Spleen (tissue), 11 donors: ENCODE measurements around the gene TXNL4B. TPM values are rescaled to one million over a fixed set of nuclear protein-coding genes. Genes with fewer than 3 reads are reported as not detected.

Experiments
- DNase-seq: peaks from one replicate; pipeline ENCODE4 v3.0.0-alpha.2; 2020
- H3K27ac ChIP-seq, 8 donors: fragments of 200-600 bp; sonication (generic) in 7 of 8; 1 replicate in 4 of 8; 2 replicates in 4 of 8; pipeline versions ENCODE4 v1.5.0 to v1.8.0; 2016 to 2021; ENCODE audit warnings: inconsistent platforms in 4 of 8, mild to moderate bottlenecking in 4 of 8, moderate library complexity in 1 of 8
- H3K27me3 ChIP-seq, 7 donors: fragments of 200-600 bp; sonication (generic) in 6 of 7; replicated peaks in 1 of 7; 1 replicate in 4 of 7; 2 replicates in 3 of 7; pipeline versions ENCODE4 v1.5.0 to v1.8.0; 2016 to 2021; ENCODE audit warnings: inconsistent platforms in 3 of 7, mild to moderate bottlenecking in 1 of 7
- H3K36me3 ChIP-seq, 6 donors: fragments of 200-600 bp; sonication (generic) in 5 of 6; 1 replicate in 4 of 6; 2 replicates in 2 of 6; pipeline versions ENCODE4 v1.5.0 to v1.8.0; 2016 to 2021; ENCODE audit warnings: inconsistent platforms in 2 of 6
- H3K4me1 ChIP-seq, 6 donors: fragments of 200-600 bp; sonication (generic) in 5 of 6; 1 replicate in 3 of 6; 2 replicates in 3 of 6; pipeline versions ENCODE4 v1.5.0 to v1.8.0; 2016 to 2021; ENCODE audit warnings: inconsistent platforms in 3 of 6
- H3K4me3 ChIP-seq, 8 donors: fragments of 200-600 bp; sonication (generic) in 7 of 8; 1 replicate in 4 of 8; 2 replicates in 4 of 8; pipeline versions ENCODE4 v1.5.0 to v1.8.0; 2016 to 2021; ENCODE audit warnings: inconsistent platforms in 4 of 8, mild to moderate bottlenecking in 4 of 8, moderate library complexity in 2 of 8
- H3K9me3 ChIP-seq, 8 donors: fragments of 200-600 bp; sonication (generic) in 7 of 8; 1 replicate in 4 of 8; 2 replicates in 4 of 8; pipeline versions ENCODE4 v1.5.0 to v1.8.0; 2016 to 2021; ENCODE audit warnings: inconsistent platforms in 4 of 8
- POLR2A ChIP-seq, 3 donors: fragments of 450-650 bp; IDR thresholded peaks; one replicate each; pipeline ENCODE4 v1.5.1; 2017; ENCODE audit warnings: antibody characterized with exemption in 3 of 3, mild to moderate bottlenecking in 1 of 3
- POLR2AphosphoS5 ChIP-seq, 3 donors: sonication (generic); formaldehyde crosslinking; IDR thresholded peaks; one replicate each; pipeline ENCODE4 v1.5.1; 2017; ENCODE audit warnings: antibody characterized with exemption in 3 of 3
- WGBS, 5 donors: extraction: QIAGEN DNeasy Blood & Tissue Kit in 3 of 5; methylation state at CpG; one replicate each; pipeline versions ENCODE4 v1.1.5 to v1.1.7; 2013 to 2018; 5-methylcytosine and 5-hydroxymethylcytosine counted together
- intact Hi-C: fragments of 100-400 bp; cut with DNase I; formaldehyde crosslinking; loops from one replicate; pipeline ENCODE4 v1.15.0; 2023; ENCODE audit warnings: low total_unique reads
- polyA plus RNA-seq, 3 donors: library from polyadenylated mRNA; stranded (reverse); fragments of 200-250 nt; gene quantifications; one replicate each; pipeline ENCODE4 v1.2.1, GENCODE V29; 2013
- total RNA-seq, 7 donors: library from RNA; depleted of rRNA in 3 of 7; stranded (reverse); fragments of >200 nt in 3 of 7; fragmentation: NEBNext Ultra II Directional in 4 of 7; extraction: Animal tissue kit (Norgen Biotek cat#: 25700) in 4 of 7; gene quantifications; one replicate each; pipeline versions ENCODE4 v1.1.0 to v1.2.1, GENCODE V29; 2016 to 2021
- TF ChIP-seq, protein P1 (sequence below), 11 experiments: fragments of 200-600 bp in 7 of 11; fragments of 450-650 bp in 4 of 11; sonication (generic) in 4 of 11; IDR thresholded peaks in 8 of 11; conservative IDR thresholded peaks in 3 of 11; 1 replicate in 7 of 11; 2 replicates in 4 of 11; pipeline versions ENCODE4 v1.4.0 to v1.8.0; 2016 to 2021; ENCODE audit warnings: antibody characterized with exemption in 11 of 11, inconsistent platforms in 4 of 11, mild to moderate bottlenecking in 1 of 11
- donor health status: healthy with polysubstance abuse.
- donor health status: DM: no; HTN: no; CAD: no; lungs with moderate emphysema.
- donor health status: DM: no; HTN: no; CAD: no.
- donor health status: Bipolar disorder and iron deficiency.
- donor health status: healthy.
- donor health status: DM: no; HTN: no; CAD: no.
- donor health status: DM: yes; HTN: yes; CAD: no.

Gene TXNL4B
- total and polyA plus RNA-seq, 10 donors: 5.7 to 21.3 (median 13.7) TPM

DNA sequence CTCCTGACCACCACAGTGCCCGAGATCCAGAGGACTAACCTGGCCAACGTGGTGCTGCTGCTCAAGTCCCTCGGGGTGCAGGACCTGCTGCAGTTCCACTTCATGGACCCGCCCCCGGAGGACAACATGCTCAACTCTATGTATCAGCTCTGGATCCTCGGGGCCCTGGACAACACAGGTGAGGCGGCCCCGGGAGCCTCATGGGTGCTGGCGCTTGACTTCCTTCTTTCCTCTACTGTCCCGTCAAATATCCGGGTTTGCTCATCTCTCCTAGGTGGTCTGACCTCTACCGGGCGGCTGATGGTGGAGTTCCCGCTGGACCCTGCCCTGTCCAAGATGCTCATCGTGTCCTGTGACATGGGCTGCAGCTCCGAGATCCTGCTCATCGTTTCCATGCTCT, 14.0 kb upstream of the TXNL4B start:
- intact Hi-C loops: no loop called here
- no peak overlapping the region for H3K4me3 ChIP-seq
- 91 to 98% (median 96%) methylated on average over 15 to 17 of the region's 17 CpGs for WGBS, 5 donors
- DNase-seq: peak; percentile 55
- peak in 1 of 3 donors; percentile 35 for TF ChIP-seq POLR2AphosphoS5 (IDR thresholded peaks at IDR 0.05)
- no peak for TF ChIP-seq POLR2A (IDR thresholded peaks at IDR 0.05)
- H3K27me3 ChIP-seq: no peaks in the 10 kb centered on the region
- H3K4me1 ChIP-seq: peaks cover 0 to 3% (median 0%) of the 10 kb centered on the region in 6 donors
- peaks cover 21 to 100% (median 100%) of the 10 kb centered on the region in 6 donors for H3K36me3 ChIP-seq
- no peaks in the 10 kb centered on the region for H3K9me3 ChIP-seq
- no peak overlapping the region for H3K27ac ChIP-seq

DNA sequence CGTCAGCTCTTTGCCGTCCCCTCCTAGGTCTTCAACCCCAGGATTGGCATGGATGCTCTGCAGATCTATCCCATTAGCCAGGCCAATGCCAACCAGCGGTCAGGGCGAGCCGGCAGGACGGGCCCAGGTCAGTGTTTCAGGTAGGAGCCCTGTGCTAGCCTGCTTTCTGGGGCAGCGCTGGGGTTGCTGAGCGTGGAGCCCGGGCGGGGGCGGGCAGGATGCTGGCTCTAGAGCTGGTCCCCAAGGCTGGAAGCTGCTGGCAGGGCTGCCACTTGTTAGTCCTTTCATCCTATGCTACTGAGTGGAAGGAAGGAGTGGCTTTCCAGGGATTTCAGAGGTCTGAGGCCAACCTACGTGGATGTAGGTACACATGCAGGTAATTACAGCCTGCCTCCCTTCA, 12.6 kb upstream of the TXNL4B start:
- DNase-seq: peak; percentile 50

DNA sequence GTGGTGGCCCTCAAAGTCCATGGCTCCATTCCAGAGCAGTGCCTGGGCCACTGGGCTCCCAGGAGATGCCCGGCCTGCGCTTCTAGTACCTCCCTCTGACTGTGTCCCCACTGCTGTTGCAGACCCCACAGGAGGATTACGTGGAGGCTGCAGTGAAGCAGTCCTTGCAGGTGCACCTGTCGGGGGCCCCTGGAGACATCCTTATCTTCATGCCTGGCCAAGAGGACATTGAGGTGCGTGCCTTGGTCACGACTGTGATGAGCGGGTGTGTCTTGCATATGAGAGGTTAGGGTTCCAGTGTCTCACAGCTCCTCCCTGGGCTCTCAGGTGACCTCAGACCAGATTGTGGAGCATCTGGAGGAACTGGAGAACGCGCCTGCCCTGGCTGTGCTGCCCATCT, 11.5 kb upstream of the TXNL4B start:
- H3K4me3 ChIP-seq: no peak overlapping the region
- peaks cover 0 to 13% (median 0%) of the 10 kb centered on the region in 6 donors for H3K4me1 ChIP-seq
- intact Hi-C loops: no loop called here
- no peak overlapping the region for H3K27ac ChIP-seq
- peaks cover 21 to 100% (median 100%) of the 10 kb centered on the region in 6 donors for H3K36me3 ChIP-seq
- no peaks in the 10 kb centered on the region for H3K27me3 ChIP-seq
- TF ChIP-seq, protein P1, sequence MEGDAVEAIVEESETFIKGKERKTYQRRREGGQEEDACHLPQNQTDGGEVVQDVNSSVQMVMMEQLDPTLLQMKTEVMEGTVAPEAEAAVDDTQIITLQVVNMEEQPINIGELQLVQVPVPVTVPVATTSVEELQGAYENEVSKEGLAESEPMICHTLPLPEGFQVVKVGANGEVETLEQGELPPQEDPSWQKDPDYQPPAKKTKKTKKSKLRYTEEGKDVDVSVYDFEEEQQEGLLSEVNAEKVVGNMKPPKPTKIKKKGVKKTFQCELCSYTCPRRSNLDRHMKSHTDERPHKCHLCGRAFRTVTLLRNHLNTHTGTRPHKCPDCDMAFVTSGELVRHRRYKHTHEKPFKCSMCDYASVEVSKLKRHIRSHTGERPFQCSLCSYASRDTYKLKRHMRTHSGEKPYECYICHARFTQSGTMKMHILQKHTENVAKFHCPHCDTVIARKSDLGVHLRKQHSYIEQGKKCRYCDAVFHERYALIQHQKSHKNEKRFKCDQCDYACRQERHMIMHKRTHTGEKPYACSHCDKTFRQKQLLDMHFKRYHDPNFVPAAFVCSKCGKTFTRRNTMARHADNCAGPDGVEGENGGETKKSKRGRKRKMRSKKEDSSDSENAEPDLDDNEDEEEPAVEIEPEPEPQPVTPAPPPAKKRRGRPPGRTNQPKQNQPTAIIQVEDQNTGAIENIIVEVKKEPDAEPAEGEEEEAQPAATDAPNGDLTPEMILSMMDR (IDR thresholded peaks at IDR 0.05 in 8 of 11, conservative IDR thresholded peaks at IDR 0.05 in 3 of 11): no peak
- TF ChIP-seq POLR2A (IDR thresholded peaks at IDR 0.05) (no peak), POLR2AphosphoS5 (IDR thresholded peaks at IDR 0.05) (no peak)
- no peaks in the 10 kb centered on the region for H3K9me3 ChIP-seq
- no peak for DNase-seq
- WGBS, 5 donors: 93 to 100% (median 97%) methylated on average over 4 to 9 of the region's 9 CpGs

More for the DNA sequence above, 12.6 kb upstream of the TXNL4B start:
- Histone ChIP-seq H3K27ac (no peak overlapping the region), H3K27me3 (no peaks in the 10 kb centered on the region), H3K36me3 (peaks cover 21 to 100% (median 100%) of the 10 kb centered on the region in 6 donors), H3K9me3 (no peaks in the 10 kb centered on the region), H3K4me3 (no peak overlapping the region), H3K4me1 (peaks cover 0 to 13% (median 0%) of the 10 kb centered on the region in 6 donors)
- TF ChIP-seq, protein P1 (IDR thresholded peaks at IDR 0.05 in 8 of 11, conservative IDR thresholded peaks at IDR 0.05 in 3 of 11): no peak
- no peak for TF ChIP-seq POLR2AphosphoS5 (IDR thresholded peaks at IDR 0.05)
- WGBS, 5 donors: 94 to 100% (median 96%) methylated on average over 4 to 12 of the region's 12 CpGs
- intact Hi-C loops: no loop called here

DNA sequence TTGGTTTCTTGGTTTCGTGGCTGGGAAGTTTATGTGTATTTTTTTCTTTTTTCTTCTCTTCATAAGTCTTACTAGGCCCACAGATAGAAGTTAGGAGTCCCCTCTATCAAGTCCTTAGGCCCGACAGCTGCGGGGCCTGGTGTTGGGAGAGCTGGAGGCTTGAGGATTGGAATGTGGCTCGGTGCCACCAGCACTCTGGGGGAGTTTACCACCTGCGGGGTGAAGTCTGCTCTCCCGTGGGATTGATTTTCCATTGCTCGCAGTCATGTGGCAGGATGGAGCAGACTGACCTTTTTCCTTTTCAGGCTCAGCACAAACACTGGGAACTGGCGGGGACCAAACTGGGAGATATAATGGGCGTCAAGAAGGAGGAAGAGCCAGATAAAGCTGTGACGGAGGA, 7.8 kb upstream of the TXNL4B start:
- H3K4me3 ChIP-seq: no peak overlapping the region
- intact Hi-C loops: no loop called here
- H3K27ac ChIP-seq: no peak overlapping the region
- TF ChIP-seq POLR2A (IDR thresholded peaks at IDR 0.05): no peak
- no peak for TF ChIP-seq POLR2AphosphoS5 (IDR thresholded peaks at IDR 0.05)
- TF ChIP-seq, protein P1 (IDR thresholded peaks at IDR 0.05 in 8 of 11, conservative IDR thresholded peaks at IDR 0.05 in 3 of 11): no peak
- no peak for DNase-seq
- peaks cover 19 to 100% (median 100%) of the 10 kb centered on the region in 6 donors for H3K36me3 ChIP-seq
- 88 to 94% (median 92%) methylated on average over 10 of the region's 10 CpGs for WGBS, 5 donors
- peaks cover 0 to 22% (median under 1%) of the 10 kb centered on the region in 6 donors for H3K4me1 ChIP-seq
- H3K9me3 ChIP-seq: no peaks in the 10 kb centered on the region
- no peaks in the 10 kb centered on the region for H3K27me3 ChIP-seq
